NCI-H1105 treated with DMSO at 0.1 percent for 48 hours (cell line): ENCODE measurements around the gene LBHD1.
A peak's percentile ranks its signal among the peaks of the same experiment; 100 is the strongest.
"Not testable (repeated sequence)": the region's sequence is repeated elsewhere in the genome, so short reads cannot be mapped to it uniquely, and the experiment has no call there.

Experiments
- DNase-seq: peaks from one replicate; lab custom pipeline; 2025; lab: John Stamatoyannopoulos, UW

Gene LBHD1

GRCh38 chr11:62693624-62694023, 21.6 kb upstream of the LBHD1 start:
- DNase-seq, result not testable (repeated sequence)

GRCh38 chr11:62689421-62690183, 17.5 kb upstream of the LBHD1 start, which contains the start of gene LRRN4CL:
TSS of gene LRRN4CL (minus strand) at chr11:62689530. CDS start at chr11:62688508, 1,022 bp downstream.
- no peak for DNase-seq

GRCh38 chr11:62688491-62688890, 16.4 kb upstream of the LBHD1 start:
- DNase-seq, result no peak

DNA sequence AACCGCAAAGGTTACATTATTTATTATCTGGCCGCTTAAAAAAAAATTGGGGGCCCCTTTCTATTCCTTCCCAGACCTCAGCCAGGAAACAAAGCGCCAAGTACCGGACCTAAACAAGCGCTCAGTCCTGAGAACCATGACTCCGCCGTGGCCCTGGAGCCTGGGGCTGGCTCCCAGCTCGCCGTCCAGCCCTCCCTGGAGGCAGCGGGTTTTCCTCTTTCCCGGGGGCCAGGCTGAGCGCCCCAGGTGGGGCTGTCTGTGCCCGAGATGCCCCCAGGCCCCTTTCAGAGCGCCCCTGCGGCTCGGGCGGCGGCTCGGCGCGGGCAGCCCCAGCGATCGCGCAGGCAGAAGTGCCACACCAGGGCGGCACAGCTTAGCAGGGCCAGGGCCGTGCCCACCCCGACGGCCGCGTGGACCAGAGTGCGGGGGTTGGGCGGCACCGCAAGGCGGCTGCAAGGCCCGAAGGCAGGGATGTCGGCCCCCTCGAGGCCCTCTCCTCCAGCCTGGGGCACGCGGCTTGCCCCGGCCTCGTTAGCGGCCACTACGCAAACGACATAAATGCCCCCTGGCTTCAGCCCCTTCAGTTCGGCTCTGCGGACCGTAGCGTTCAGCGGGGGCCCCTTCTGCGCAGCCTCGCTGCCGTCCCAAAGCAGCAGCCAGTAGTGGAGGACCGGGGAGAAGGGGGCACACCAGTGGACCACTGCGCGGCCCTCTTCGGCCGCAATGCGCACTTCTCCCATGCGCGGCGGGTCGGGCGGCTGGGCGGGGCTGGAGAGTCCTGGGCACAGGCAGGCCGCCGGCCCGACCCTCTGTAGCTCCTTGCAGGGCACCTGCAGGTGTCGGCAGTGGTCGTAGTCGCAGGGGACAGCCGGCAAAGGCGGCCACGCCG, 15.7 kb upstream of the LBHD1 start:
- DNase-seq, result no peak

- DNase-seq, result no peak
Measured at GRCh38 chr11:62682518-62682917, 10.5 kb upstream of the LBHD1 start.

DNA sequence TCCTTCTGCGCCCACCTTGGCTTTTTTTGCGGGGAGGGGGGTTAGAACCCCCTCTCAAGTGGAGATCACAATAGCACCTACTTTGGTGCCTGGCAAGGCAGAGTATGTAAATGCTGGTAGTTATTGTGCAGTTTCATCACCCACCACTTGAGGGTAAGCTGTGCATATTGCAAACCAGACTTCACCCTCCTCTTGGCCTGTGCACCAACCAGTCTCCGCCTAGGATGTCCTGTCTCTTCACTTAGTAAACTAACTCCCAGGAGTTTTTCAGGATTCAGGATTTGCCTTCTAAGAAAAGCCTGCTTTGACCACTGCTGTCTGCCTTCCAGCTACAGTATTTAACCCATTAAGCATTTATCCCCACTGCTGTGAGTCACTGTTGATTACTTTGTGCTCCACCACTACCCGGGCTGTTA, 8.8 kb upstream of the LBHD1 start:
- DNase-seq, result no peak

GRCh38 chr11:62678770-62679696, 7.0 kb upstream of the LBHD1 start, which contains the start of gene UBXN1:
TSS of gene UBXN1 (minus strand) at chr11:62679073. CDS start at chr11:62678923, 150 bp downstream.
- DNase-seq, result peak; percentile 85

- DNase-seq, result no peak
Measured at GRCh38 chr11:62678433-62678769, 6.3 kb upstream of the LBHD1 start.

- DNase-seq, result no peak
Measured at GRCh38 chr11:62677714-62678113, 5.6 kb upstream of the LBHD1 start.

DNA sequence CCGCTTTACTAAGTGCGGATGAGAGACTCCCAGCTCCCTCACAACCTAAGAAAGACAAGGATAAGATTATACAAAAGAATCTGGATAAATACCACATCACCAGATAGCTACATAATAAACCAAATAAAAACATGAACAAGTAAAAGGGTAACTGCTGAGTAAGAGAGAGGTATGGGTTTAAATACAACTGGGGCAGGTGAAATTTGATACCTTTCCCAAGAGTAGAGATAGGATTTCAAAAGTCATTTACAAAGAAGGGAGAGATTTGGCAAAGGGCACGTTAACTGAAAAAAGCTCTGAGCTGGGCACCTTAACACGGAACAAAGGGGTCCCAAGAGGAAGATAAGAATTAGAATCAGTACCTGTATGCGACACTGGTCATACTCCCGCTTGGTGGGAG, 5.1 kb upstream of the LBHD1 start:
- no peak for DNase-seq

- no peak for DNase-seq
Measured at GRCh38 chr11:62676698-62677097, 4.6 kb upstream of the LBHD1 start.

- DNase-seq, result not testable (repeated sequence)
Measured at GRCh38 chr11:62675415-62675814, 3.3 kb upstream of the LBHD1 start.

- DNase-seq, result no peak
Measured at GRCh38 chr11:62673196-62673525, 1.1 kb upstream of the LBHD1 start.

DNA sequence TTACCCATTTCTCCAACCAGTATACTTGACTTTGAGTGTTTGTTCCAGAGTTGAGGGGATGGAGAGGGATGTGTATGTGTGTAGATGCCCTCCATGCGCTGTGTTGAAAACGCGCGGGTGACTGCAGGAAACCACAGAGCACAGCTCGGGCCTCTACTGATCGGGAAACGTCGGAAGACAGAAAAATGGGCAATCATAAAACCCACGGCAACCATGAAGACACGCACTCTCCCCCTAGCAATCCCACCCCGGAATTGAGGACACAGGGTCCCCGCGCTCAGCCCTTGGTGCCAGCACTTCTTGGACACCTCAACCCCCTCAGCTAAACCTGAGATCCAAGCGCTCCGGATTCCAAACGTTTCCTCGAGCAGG, 845 bp downstream of the LBHD1 start:
- no peak for DNase-seq

DNA sequence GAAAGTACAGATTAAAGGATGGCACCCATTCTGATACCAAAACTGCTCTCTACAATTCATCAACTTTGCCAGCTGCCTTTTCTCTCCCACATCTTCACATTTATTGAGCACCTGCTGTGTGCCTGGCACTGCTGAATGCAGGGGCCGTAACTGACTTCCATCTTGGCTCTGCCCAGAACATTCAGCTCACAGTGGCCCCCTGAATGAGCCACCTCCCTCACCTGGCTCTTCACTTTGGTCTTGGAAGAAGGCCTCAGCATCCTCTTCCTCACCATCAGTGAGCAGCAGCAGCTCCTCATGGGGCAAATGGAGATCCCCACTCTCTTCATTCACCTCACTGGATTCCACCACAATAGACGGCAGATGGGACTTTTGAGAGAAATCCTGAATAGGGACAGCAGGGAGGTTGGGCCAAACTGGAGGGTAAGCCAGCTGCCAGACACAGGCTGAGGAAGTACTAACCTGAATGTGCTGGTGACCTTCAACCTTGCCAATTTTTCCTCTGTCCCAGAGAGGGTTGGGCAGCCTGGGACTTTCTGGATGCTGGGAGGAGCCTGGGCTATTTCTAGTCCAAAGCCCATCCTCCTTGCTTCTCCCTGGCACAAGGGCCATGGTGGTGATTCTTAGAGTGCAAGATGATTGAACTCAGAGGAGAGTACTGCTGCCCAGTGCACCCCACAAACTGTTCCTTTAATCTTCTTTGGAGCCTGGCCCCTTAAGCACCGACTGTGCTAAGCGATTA, 2.5 kb downstream of the LBHD1 start:
- DNase-seq, result no peak

DNA sequence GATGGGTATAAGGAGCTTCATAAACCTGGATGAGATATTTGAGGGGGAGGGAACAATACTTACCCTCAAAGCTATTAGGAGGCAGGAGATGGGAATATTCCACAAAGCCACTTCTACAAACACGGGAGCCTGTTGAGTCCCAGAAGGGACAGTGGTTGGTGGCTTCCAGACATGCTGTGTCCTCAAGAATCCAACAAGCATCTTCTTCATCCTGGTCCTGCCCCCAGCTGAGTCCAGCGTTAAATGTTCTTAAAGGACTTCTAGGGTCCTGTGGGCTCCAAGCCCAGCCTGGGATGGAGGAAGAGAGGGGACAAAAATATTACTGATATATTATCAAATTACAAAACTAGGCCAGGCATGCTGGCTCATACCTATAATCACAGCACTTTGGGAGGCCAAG, 4.6 kb downstream of the LBHD1 start:
- no peak for DNase-seq

- DNase-seq, result no peak
Measured at GRCh38 chr11:62666259-62666926, 5.7 kb downstream of the LBHD1 start.

- DNase-seq, result no peak
Measured at GRCh38 chr11:62665599-62666258, 6.3 kb downstream of the LBHD1 start.

DNA sequence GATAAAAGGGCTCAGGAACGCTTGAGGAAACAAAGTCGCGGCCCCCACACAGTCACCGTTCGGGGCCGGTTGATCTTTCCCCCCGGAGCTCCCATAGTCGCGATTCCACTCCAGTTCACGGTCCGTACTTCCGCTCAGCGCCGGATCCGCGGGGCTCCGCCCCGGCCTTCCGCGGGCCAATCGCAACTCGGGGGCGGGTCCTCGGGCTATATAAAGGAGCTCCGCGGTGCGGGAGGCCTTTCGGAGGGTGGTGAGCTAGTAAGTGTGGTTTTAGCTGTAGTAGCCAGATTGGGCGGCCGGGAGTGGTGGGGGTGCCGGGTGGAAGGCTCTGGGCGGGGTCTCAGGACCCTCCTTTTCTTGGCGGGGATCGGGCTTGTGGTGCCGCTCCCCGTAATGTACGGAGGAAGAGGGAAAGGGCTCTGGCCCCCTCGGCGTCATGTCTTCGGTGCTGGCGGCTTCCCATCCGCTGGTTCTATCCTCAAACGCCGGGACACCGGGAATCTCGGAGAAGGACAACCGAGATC, 6.9 kb downstream of the LBHD1 start, which contains the start of the genes C11orf98 and CSKMT:
Gene C11orf98, minus strand, starts transcription at position 136 of the 524 bp plus-strand sequence. Its CDS starts 41 bp downstream, at position 95.
Gene CSKMT, plus strand, starts transcription at position 238 of the 524 bp plus-strand sequence. CDS start 568 bp downstream, outside the sequence.
- peak; percentile 92 for DNase-seq
